Skeletal muscle satellite cell (primary cell): Measurements from ENCODE around the gene MEGF9. TPM values are rescaled to one million over a fixed set of nuclear protein-coding genes. Genes with fewer than 3 reads are reported as not detected.
"Not testable (repeated sequence)": the region's sequence is repeated elsewhere in the genome, so short reads cannot be mapped to it uniquely, and the experiment has no call there.

ENCODE experiments used
- H3K27me3 ChIP-seq: 2 replicates; pipeline ENCODE4 v1.7.0; 2013; ENCODE audit warnings: low read length; ENCODE audit not compliant: control insufficient read depth, insufficient read depth
- H3K36me3 ChIP-seq: 2 replicates; pipeline ENCODE4 v1.7.0; 2013; ENCODE audit warnings: mild to moderate bottlenecking, control low read depth, low read length; ENCODE audit not compliant: insufficient read depth
- H3K4me1 ChIP-seq: 2 replicates; pipeline ENCODE4 v1.7.0; 2013; ENCODE audit warnings: low read length; ENCODE audit not compliant: control insufficient read depth, insufficient read depth
- H3K4me2 ChIP-seq: 2 replicates; pipeline ENCODE4 v1.7.0; 2013; ENCODE audit warnings: mild to moderate bottlenecking, low read length
- H3K4me3 ChIP-seq: 2 replicates; pipeline ENCODE4 v1.7.0; 2013; ENCODE audit warnings: low read length
- H3K9ac ChIP-seq: 2 replicates; pipeline ENCODE4 v1.7.0; 2013; ENCODE audit warnings: mild to moderate bottlenecking, low read depth, low read length, moderate library complexity
- H3K9me3 ChIP-seq: replicated peaks from 2 replicates; pipeline ENCODE4 v1.7.0; 2013; ENCODE audit warnings: mild to moderate bottlenecking, control low read depth, low read length
- total RNA-seq: library from RNA; depleted of rRNA; stranded (reverse); fragments of >200 nt; gene quantifications from 2 replicates; pipeline ENCODE4 v1.2.3, GENCODE V29; 2012; rRNA removed

MEGF9 gene
- 6.1 and 6.3 TPM in 2 replicates for total RNA-seq

- peaks cover 42% of the 10 kb centered on the region for H3K4me1 ChIP-seq
These were observed at the start of gene MEGF9 for GRCh38 chr9:120714088-120714845. TSS of gene MEGF9 (minus strand) at chr9:120714470. CDS start at chr9:120714358, 112 bp downstream.

GRCh38 chr9:120761006-120761405 is 46.7 kb upstream of the MEGF9 start:
- no peaks in the 10 kb centered on the region for H3K27me3 ChIP-seq
- no peaks in the 10 kb centered on the region for H3K4me1 ChIP-seq
- H3K9ac ChIP-seq: no peak overlapping the region
- no peaks in the 10 kb centered on the region for H3K9me3 ChIP-seq
- H3K36me3 ChIP-seq: peaks cover 58% of the 10 kb centered on the region
- no peak overlapping the region for H3K4me2 ChIP-seq
- no peak overlapping the region for H3K4me3 ChIP-seq

More at GRCh38 chr9:120714088-120714845, at the start of gene MEGF9:
- no peaks in the 10 kb centered on the region for H3K9me3 ChIP-seq
- no peaks in the 10 kb centered on the region for H3K27me3 ChIP-seq
- peak within 1 kb of the TSS; percentile 88 for H3K9ac ChIP-seq
- H3K4me3 ChIP-seq: peak within 1 kb of the TSS; percentile 85
- H3K36me3 ChIP-seq: no peaks in the 10 kb centered on the region
- H3K4me2 ChIP-seq: peak within 1 kb of the TSS; percentile 95

GRCh38 chr9:120759755-120760400 is 45.6 kb upstream of the MEGF9 start:
- H3K36me3 ChIP-seq: peaks cover 54% of the 10 kb centered on the region

GRCh38 chr9:120758544-120758943 is 44.3 kb upstream of the MEGF9 start:
- Histone ChIP-seq H3K9ac (no peak overlapping the region), H3K4me3 (no peak overlapping the region), H3K36me3 (peaks cover 41% of the 10 kb centered on the region), H3K9me3 (no peaks in the 10 kb centered on the region), H3K4me2 (no peak overlapping the region), H3K4me1 (no peaks in the 10 kb centered on the region), H3K27me3 (no peaks in the 10 kb centered on the region)

More at GRCh38 chr9:120759755-120760400, 45.6 kb upstream of the MEGF9 start:
- Histone ChIP-seq H3K9ac (no peak overlapping the region), H3K27me3 (no peaks in the 10 kb centered on the region), H3K4me3 (no peak overlapping the region), H3K9me3 (no peaks in the 10 kb centered on the region), H3K4me1 (no peaks in the 10 kb centered on the region), H3K4me2 (no peak overlapping the region)

GRCh38 chr9:120757026-120757913 is 43.0 kb upstream of the MEGF9 start:
- Histone ChIP-seq H3K4me1 (no peaks in the 10 kb centered on the region), H3K36me3 (peaks cover 28% of the 10 kb centered on the region), H3K27me3 (no peaks in the 10 kb centered on the region), H3K4me3 (no peak overlapping the region), H3K9ac (no peak overlapping the region), H3K9me3 (no peaks in the 10 kb centered on the region), H3K4me2 (no peak overlapping the region)

- Histone ChIP-seq H3K9ac (no peak overlapping the region), H3K4me2 (no peak overlapping the region), H3K27me3 (no peaks in the 10 kb centered on the region), H3K9me3 (no peaks in the 10 kb centered on the region), H3K4me3 (no peak overlapping the region), H3K36me3 (peaks cover 24% of the 10 kb centered on the region), H3K4me1 (no peaks in the 10 kb centered on the region)
These were observed 42.3 kb upstream of the MEGF9 start for GRCh38 chr9:120756531-120756930.

GRCh38 chr9:120755810-120756434 is 41.7 kb upstream of the MEGF9 start:
- Histone ChIP-seq H3K4me1 (no peaks in the 10 kb centered on the region), H3K9ac (no peak overlapping the region), H3K4me2 (no peak overlapping the region), H3K27me3 (no peaks in the 10 kb centered on the region), H3K36me3 (peaks cover 18% of the 10 kb centered on the region), H3K4me3 (no peak overlapping the region), H3K9me3 (no peaks in the 10 kb centered on the region)

GRCh38 chr9:120755044-120755443 is 40.8 kb upstream of the MEGF9 start:
- Histone ChIP-seq H3K9me3 (no peaks in the 10 kb centered on the region), H3K4me3 (no peak overlapping the region), H3K9ac (no peak overlapping the region), H3K4me1 (no peaks in the 10 kb centered on the region), H3K36me3 (peaks cover 15% of the 10 kb centered on the region), H3K4me2 (no peak overlapping the region), H3K27me3 (no peaks in the 10 kb centered on the region)

- Histone ChIP-seq H3K27me3 (no peaks in the 10 kb centered on the region), H3K4me2 (no peak overlapping the region), H3K4me1 (no peaks in the 10 kb centered on the region), H3K9me3 (no peaks in the 10 kb centered on the region), H3K9ac (no peak overlapping the region), H3K36me3 (no peaks in the 10 kb centered on the region), H3K4me3 (no peak overlapping the region)
These were observed 36.2 kb upstream of the MEGF9 start for GRCh38 chr9:120750421-120750820.

GRCh38 chr9:120746366-120746765 is 32.1 kb upstream of the MEGF9 start:
- H3K4me3 ChIP-seq, H3K4me1 ChIP-seq, H3K9me3 ChIP-seq, H3K27me3 ChIP-seq, H3K4me2 ChIP-seq, H3K9ac ChIP-seq, H3K36me3 ChIP-seq: not testable (repeated sequence)

- H3K4me1 ChIP-seq: peaks cover 11% of the 10 kb centered on the region
- no peaks in the 10 kb centered on the region for H3K36me3 ChIP-seq
- H3K4me2 ChIP-seq: no peak overlapping the region
- H3K9me3 ChIP-seq: no peaks in the 10 kb centered on the region
- H3K27me3 ChIP-seq: no peaks in the 10 kb centered on the region
- H3K4me3 ChIP-seq: no peak overlapping the region
- no peak overlapping the region for H3K9ac ChIP-seq
These were observed 31.0 kb upstream of the MEGF9 start for GRCh38 chr9:120745278-120745677.
